GM19468 (cell line): ENCODE measurements around the gene OLR1.

Experiments used
- ATAC-seq: cut with Tn5 transposase; IDR thresholded peaks from one replicate; pipeline ENCODE4 v1.9.1; 2021; ENCODE audit warnings: mild to moderate bottlenecking, moderate library complexity, moderate number of reproducible peaks; ENCODE audit not compliant: unreplicated experiment; ENCODE audit errors: extremely low read depth

Gene OLR1

GRCh38 chr12:10113075-10113474 is 58.9 kb downstream of the OLR1 start:
- ATAC-seq, result no peak

GRCh38 chr12:10111451-10111850 is 60.5 kb downstream of the OLR1 start:
- no peak for ATAC-seq

GRCh38 chr12:10110256-10110844 is 61.6 kb downstream of the OLR1 start:
- ATAC-seq, result no peak
